Activated CD8-positive, alpha-beta memory T cell treated with anti-CD3 and anti-CD28 coated beads for 36 hours (primary cell): Measurements from ENCODE around the gene BEND5. TPM values are rescaled to one million over a fixed set of nuclear protein-coding genes. Genes with fewer than 3 reads are reported as not detected.

ENCODE experiments used
- CTCF ChIA-PET: fragments of 350-600 bp; sonication (Branson Sonifier 250); formaldehyde crosslinking; loops from one replicate; lab custom pipeline; 2021; ENCODE audit warnings: antibody characterized with exemption; lab: Charles Lee
- POLR2A ChIA-PET: fragments of 350-600 bp; sonication (Branson Sonifier 250); formaldehyde crosslinking; loops from one replicate; lab custom pipeline; 2021; ENCODE audit warnings: antibody characterized with exemption; lab: Charles Lee
- total RNA-seq, 2 experiments: library from RNA; stranded (reverse); gene quantifications; one replicate each; pipeline ENCODE4 v1.2.3, GENCODE V29; 2021

The BEND5 gene
- total RNA-seq, 2 experiments from 2014 or later: 5.0 to 7.2 TPM

- ChIA-PET POLR2A (no interaction called here), CTCF (interaction anchor here (1.4 kb wide), 1 partner anchor 11 kb away, joined by 3 read pairs; no protein-coding TSS in a partner anchor)
Measured at GRCh38 chr1:48688102-48688760, 88.5 kb downstream of the BEND5 start.

DNA sequence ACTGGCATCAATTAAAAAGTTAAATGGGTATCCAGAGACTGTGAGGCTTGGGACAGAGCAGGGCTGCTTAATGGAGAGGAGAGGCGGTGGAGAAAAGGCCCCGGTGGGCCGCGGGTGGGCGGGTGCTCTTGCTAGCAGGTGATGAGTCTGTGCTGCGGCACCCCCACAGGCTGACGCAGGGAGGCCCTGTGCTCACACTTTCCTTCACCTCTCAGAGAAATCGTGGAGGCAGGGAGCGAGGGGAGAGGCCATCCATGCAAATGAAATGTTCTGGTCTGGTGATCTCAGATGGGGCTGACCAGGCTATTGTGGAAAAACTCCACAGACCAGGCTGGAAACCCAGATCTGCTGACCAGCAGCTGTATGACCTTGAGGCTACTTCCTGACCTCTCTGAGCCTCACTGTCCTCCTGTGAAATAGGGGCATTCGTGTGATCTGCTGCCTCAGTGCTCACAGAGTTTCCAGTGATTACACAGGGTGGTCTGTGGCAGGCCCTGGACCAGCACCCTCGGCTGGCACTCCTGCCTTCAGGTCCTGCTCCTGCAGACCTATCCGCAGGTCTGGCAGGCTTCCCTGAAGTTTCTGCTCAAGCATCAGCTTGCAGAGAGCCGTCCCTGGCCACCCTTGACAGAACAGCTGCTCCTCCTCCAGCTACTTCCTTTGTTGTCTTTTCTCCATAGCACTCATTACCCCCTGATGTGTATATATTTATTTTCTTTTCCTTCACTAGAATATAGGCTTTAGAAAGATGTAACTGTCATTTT, 89.2 kb downstream of the BEND5 start:
- ChIA-PET CTCF (no interaction called here), POLR2A (no interaction called here)

DNA sequence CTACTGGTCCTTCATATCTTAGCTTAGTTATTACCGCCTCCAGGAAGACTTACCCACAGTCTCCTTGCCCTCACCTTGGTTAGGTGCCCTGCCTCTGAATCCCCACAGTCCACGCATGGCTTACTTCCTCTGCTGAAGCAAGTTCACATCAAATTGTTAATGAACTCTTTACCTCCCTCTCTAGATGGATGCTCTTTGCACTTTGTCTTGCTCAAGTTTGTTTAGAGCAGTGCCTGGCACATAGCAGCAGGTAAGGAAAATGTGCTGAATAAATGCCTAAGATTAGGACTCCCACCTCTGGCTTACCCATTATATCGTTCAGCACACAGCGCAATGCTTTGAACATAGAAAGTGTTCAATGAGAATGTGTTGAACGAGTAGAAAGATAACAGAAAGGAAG, 90.5 kb downstream of the BEND5 start:
- ChIA-PET CTCF (no interaction called here), POLR2A (no interaction called here)

GRCh38 chr1:48684381-48684780, 92.3 kb downstream of the BEND5 start:
- ChIA-PET POLR2A (no interaction called here), CTCF (no interaction called here)

DNA sequence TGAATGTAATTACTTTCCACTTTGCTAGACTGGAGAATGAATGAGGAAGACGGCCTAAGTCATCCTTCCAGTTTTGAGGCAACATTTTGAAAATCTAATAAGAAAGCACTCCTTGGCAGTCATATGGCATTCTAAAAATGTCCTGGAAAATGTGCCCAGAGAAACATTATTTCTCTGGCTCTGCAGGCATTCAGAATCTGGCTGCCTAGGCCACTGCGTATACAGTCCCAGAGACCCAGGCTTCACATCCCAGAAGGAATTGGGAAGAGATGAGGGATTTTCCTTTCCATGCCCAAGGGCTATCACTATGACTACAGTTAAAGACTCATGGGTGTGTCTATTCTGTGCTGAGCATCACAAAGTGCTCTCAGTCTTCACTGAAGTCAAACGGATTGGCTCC, 92.9 kb downstream of the BEND5 start:
- POLR2A ChIA-PET: no interaction called here
- CTCF ChIA-PET: no interaction called here

DNA sequence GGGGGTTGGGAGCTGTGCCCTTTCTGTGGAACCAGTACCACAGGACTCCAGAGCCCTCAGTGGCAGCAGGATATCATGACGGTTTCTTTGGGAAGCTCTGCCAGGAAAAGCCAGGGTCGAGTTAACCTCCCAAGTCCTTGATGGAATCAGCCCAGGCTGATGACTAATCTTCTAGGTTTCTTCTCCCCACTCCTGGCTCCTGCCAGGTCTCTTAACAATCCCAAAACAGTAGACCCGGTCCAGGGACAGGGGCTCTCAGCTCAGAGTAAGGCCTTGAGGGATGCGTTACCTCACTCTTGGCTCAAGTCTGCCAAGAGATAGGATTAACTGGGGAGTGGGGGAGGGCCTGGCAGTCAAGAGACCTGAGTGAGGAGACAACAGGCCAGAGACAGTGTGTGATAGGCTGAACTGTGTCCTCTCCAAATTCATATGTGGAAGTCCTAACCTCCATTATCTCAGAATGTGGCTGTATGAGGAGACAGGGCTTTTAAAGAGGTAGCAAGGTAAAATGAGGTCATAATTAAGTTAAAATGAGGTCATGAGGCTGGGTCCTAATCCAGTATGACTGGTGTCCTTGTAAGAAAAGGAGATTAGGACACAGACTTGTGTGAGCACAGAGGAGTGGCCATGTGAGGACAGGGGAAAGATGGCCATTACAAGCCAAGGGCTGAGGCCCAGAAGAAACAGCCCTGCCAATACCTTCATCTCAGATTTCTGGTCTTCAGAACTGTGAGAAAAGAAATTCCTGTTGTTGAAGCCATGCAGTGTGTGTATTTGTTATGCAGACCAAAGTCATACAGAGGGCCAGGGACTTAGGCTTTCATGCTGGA, 95.0 kb downstream of the BEND5 start:
- POLR2A ChIA-PET: no interaction called here

DNA sequence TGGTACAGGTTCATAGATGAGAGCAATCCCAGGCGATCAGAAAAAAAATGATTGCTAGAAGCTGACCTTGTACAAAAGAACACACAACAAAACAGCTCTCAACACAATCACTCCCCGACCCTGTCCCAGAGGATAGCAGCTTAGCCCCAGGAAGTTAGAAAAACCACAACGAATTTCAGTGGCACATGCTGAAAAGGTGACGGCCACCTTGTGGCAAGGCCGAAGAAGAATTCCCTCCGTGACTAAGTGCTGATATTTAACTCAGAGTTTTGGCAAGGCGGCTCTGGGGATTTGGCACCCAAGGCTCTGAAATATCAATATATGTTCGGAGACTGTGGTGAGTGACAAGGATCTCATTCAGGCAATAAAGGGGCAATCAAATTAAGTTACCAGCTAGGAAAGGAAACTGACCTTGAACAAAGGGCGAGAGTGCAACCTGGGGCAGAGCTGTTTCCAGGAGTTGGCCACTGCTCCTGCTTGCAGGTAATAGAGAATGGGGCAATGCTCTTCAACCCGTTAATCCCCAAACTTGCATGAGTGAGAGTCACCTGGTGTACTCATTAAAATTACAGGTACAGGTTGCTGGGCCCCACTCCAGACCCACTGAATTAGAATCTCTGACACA, 96.2 kb downstream of the BEND5 start:
- ChIA-PET CTCF (no interaction called here), POLR2A (no interaction called here)

More for the DNA sequence above, 95.0 kb downstream of the BEND5 start:
- CTCF ChIA-PET: no interaction called here

- POLR2A ChIA-PET: no interaction called here
- CTCF ChIA-PET: no interaction called here
Measured at GRCh38 chr1:48679859-48680258, 96.8 kb downstream of the BEND5 start.

DNA sequence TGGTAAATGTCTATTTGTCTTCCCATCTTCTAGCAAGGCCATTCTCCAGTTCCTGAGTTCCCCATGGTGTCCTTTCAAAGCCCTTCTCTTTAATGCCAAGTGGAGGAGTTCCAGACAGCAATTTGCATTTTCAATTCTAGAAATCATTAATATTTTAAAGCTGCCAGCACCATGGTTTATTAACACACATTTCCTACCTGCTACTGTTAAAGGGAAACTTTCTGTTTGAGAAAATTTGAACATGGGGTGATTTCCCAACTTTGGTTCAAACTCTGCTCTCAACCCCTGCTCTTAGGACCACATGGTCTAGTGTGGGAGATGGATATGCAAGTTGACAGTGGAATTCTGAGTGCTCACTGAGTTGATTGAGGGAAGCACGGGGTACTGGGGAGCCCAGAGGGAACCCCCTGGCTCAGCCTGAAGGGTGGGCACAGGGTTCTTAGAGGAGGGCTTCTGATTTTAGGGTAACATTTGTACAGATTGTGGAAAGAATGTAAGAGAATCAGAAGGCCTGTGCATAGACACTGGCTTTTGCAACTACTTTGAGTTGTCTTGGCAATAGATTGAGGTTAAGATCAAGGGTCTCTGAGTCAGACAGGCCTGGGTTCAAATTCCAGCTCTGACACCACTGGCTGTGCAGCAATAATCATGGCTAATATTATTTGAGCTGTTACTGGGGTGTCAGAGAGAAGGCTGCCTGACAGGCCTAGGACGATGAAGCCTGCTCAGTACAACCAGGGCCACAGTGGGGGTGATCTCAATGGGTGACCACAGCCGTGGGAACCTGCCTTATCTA, 97.8 kb downstream of the BEND5 start:
- ChIA-PET CTCF (no interaction called here), POLR2A (no interaction called here)
